GM18907 (cell line): ENCODE measurements around the gene RAB5A.
"Not testable (repeated sequence)": the region's sequence is repeated elsewhere in the genome, so short reads cannot be mapped to it uniquely, and the experiment has no call there.

Experiments
- ATAC-seq: cut with Tn5 transposase; IDR thresholded peaks from one replicate; pipeline ENCODE4 v1.9.1; 2021; ENCODE audit warnings: mild to moderate bottlenecking, moderate library complexity; ENCODE audit not compliant: unreplicated experiment

RAB5A gene

GRCh38 chr3:19947549-19948225 lies 790 bp downstream of the RAB5A start:
- peak; percentile 27 for ATAC-seq

- ATAC-seq: no peak
Measured at GRCh38 chr3:19948226-19948591, 1.3 kb downstream of the RAB5A start.

GRCh38 chr3:19950316-19950715 lies 3.4 kb downstream of the RAB5A start:
- ATAC-seq: no peak

GRCh38 chr3:19954676-19955075 lies 7.8 kb downstream of the RAB5A start:
- ATAC-seq: no peak

- not testable (repeated sequence) for ATAC-seq
Measured at GRCh38 chr3:19957354-19957753, 10.5 kb downstream of the RAB5A start.

GRCh38 chr3:19959505-19959904 lies 12.6 kb downstream of the RAB5A start:
- ATAC-seq: no peak

- no peak for ATAC-seq
Measured at GRCh38 chr3:19960696-19961095, 13.8 kb downstream of the RAB5A start.

GRCh38 chr3:19961960-19962359 lies 15.1 kb downstream of the RAB5A start:
- no peak for ATAC-seq

- ATAC-seq: no peak
Measured at GRCh38 chr3:19967208-19967607, 20.3 kb downstream of the RAB5A start.

- ATAC-seq: no peak
Measured at GRCh38 chr3:19967812-19968211, 20.9 kb downstream of the RAB5A start.

GRCh38 chr3:19970327-19970726 lies 23.4 kb downstream of the RAB5A start:
- no peak for ATAC-seq

- no peak for ATAC-seq
Measured at GRCh38 chr3:19972054-19972453, 25.2 kb downstream of the RAB5A start.

- ATAC-seq: not testable (repeated sequence)
Measured at GRCh38 chr3:19988904-19989303, 42.0 kb downstream of the RAB5A start.

- no peak for ATAC-seq
Measured at GRCh38 chr3:19994796-19995195, 47.9 kb downstream of the RAB5A start.

- ATAC-seq: no peak
Measured at GRCh38 chr3:19997502-19997901, 50.6 kb downstream of the RAB5A start.

GRCh38 chr3:20001932-20002331 lies 55.0 kb downstream of the RAB5A start:
- ATAC-seq: no peak

GRCh38 chr3:20007960-20008359 lies 61.1 kb downstream of the RAB5A start:
- no peak for ATAC-seq

- no peak for ATAC-seq
Measured at GRCh38 chr3:20008646-20009045, 61.7 kb downstream of the RAB5A start.

- ATAC-seq: no peak
Measured at GRCh38 chr3:20012164-20012563, 65.3 kb downstream of the RAB5A start, which contains the start of gene PP2D1. TSS of gene PP2D1 (minus strand) at chr3:20012264. CDS start at chr3:20012072, 192 bp downstream.

GRCh38 chr3:20013396-20013795 lies 66.5 kb downstream of the RAB5A start:
- ATAC-seq: no peak

- ATAC-seq: no peak
Measured at GRCh38 chr3:20015525-20015924, 68.6 kb downstream of the RAB5A start.

GRCh38 chr3:20016076-20016475 lies 69.2 kb downstream of the RAB5A start:
- not testable (repeated sequence) for ATAC-seq

GRCh38 chr3:20022954-20023622 lies 76.2 kb downstream of the RAB5A start:
- no peak for ATAC-seq
